Stomach smooth muscle (tissue), 2 donors: ENCODE results near the gene TUBG2.

ENCODE experiments used
- H3K27ac ChIP-seq: one replicate; pipeline ENCODE4 v1.7.0; 2013; ENCODE audit warnings: mild to moderate bottlenecking, low read length, inconsistent platforms
- H3K27me3 ChIP-seq, 2 donors: one replicate each; pipeline ENCODE4 v1.7.0; 2013; ENCODE audit warnings: low read length in 2 of 2; ENCODE audit not compliant: insufficient read depth in 2 of 2, control insufficient read depth in 1 of 2
- H3K36me3 ChIP-seq, 2 donors: one replicate each; pipeline ENCODE4 v1.7.0; 2013; ENCODE audit warnings: low read length in 2 of 2; ENCODE audit not compliant: control insufficient read depth in 2 of 2, insufficient read depth in 2 of 2
- H3K4me1 ChIP-seq: one replicate; pipeline ENCODE4 v1.7.0; 2013; ENCODE audit warnings: low read length; ENCODE audit not compliant: control insufficient read depth, insufficient read depth
- H3K4me3 ChIP-seq, 2 donors: one replicate each; pipeline ENCODE4 v1.7.0; 2013; ENCODE audit warnings: low read length in 2 of 2
- H3K9ac ChIP-seq, 2 donors: one replicate each; pipeline ENCODE4 v1.7.0; 2013; ENCODE audit warnings: low read length in 2 of 2, mild to moderate bottlenecking in 1 of 2
- H3K9me3 ChIP-seq, 2 donors: one replicate each; pipeline ENCODE4 v1.7.0; 2013; ENCODE audit warnings: low read length in 2 of 2; ENCODE audit not compliant: control insufficient read depth in 2 of 2
- donor health status: healthy.
- donor health status: Pancreatic carcinoma.

Gene TUBG2

GRCh38 chr17:42702446-42702845 is 43.4 kb downstream of the TUBG2 start:
- Histone ChIP-seq H3K4me1 (peaks cover 8% of the 10 kb centered on the region), H3K4me3 (no peak overlapping the region), H3K9me3 (no peaks in the 10 kb centered on the region), H3K36me3 (peaks cover 67 to 73% of the 10 kb centered on the region in 2 donors), H3K27me3 (no peaks in the 10 kb centered on the region), H3K9ac (no peak overlapping the region), H3K27ac (no peak overlapping the region)

- no peak overlapping the region for H3K27ac ChIP-seq
- H3K9me3 ChIP-seq, result no peaks in the 10 kb centered on the region
- no peaks in the 10 kb centered on the region for H3K4me1 ChIP-seq
- peaks cover 77 to 78% of the 10 kb centered on the region in 2 donors for H3K36me3 ChIP-seq
- H3K9ac ChIP-seq, result no peak overlapping the region
- H3K27me3 ChIP-seq, result no peaks in the 10 kb centered on the region
- H3K4me3 ChIP-seq, result no peak overlapping the region
Observed at GRCh38 chr17:42704490-42704836, 45.4 kb downstream of the TUBG2 start.

GRCh38 chr17:42704837-42705494 is 45.9 kb downstream of the TUBG2 start:
- Histone ChIP-seq H3K36me3 (peaks cover 80 to 81% of the 10 kb centered on the region in 2 donors), H3K9me3 (no peaks in the 10 kb centered on the region)

GRCh38 chr17:42706732-42707131 is 47.6 kb downstream of the TUBG2 start:
- no peaks in the 10 kb centered on the region for H3K27me3 ChIP-seq
- H3K4me3 ChIP-seq, result no peak overlapping the region
- H3K9ac ChIP-seq, result no peak overlapping the region
- H3K36me3 ChIP-seq, result peaks cover 70 to 78% of the 10 kb centered on the region in 2 donors
- no peak overlapping the region for H3K27ac ChIP-seq
- no peaks in the 10 kb centered on the region for H3K9me3 ChIP-seq
- no peaks in the 10 kb centered on the region for H3K4me1 ChIP-seq

More at GRCh38 chr17:42704837-42705494, 45.9 kb downstream of the TUBG2 start:
- Histone ChIP-seq H3K27ac (no peak overlapping the region), H3K4me1 (no peaks in the 10 kb centered on the region), H3K27me3 (no peaks in the 10 kb centered on the region), H3K9ac (no peak overlapping the region), H3K4me3 (no peak overlapping the region)

- Histone ChIP-seq H3K4me3 (no peak overlapping the region), H3K27ac (no peak overlapping the region), H3K27me3 (no peaks in the 10 kb centered on the region), H3K9ac (no peak overlapping the region), H3K4me1 (no peaks in the 10 kb centered on the region), H3K36me3 (peaks cover 72 to 77% of the 10 kb centered on the region in 2 donors), H3K9me3 (no peaks in the 10 kb centered on the region)
Observed at GRCh38 chr17:42708588-42708987, 49.5 kb downstream of the TUBG2 start.

- Histone ChIP-seq H3K9ac (no peak overlapping the region), H3K27ac (no peak overlapping the region), H3K4me3 (no peak overlapping the region), H3K9me3 (no peaks in the 10 kb centered on the region), H3K27me3 (no peaks in the 10 kb centered on the region), H3K4me1 (no peaks in the 10 kb centered on the region), H3K36me3 (peaks cover 70% of the 10 kb centered on the region in 2 donors)
Observed at GRCh38 chr17:42709561-42709960, 50.5 kb downstream of the TUBG2 start.
